ENCODE results near the gene STAB1.

DNA sequence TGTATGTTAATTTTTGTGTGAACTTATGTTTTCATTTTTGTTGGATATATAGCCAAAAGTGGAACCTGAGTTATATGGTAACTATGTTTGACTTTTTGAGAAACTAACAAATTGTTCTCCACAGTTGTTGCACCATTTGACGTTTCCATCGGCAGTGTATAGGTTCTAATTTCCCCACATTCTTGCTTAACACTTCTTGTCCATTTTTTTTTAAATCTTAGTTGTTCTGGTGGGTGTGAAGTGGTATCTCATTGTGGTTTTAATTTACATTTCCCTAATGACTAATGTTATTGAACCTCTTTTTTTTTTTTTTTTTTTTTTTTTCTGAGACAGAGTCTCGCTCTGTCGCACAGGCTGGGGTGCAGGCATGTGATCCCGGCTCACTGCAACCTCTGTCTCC is 31.7 kb upstream of the STAB1 start:
- TF ChIP-seq, protein P1, sequence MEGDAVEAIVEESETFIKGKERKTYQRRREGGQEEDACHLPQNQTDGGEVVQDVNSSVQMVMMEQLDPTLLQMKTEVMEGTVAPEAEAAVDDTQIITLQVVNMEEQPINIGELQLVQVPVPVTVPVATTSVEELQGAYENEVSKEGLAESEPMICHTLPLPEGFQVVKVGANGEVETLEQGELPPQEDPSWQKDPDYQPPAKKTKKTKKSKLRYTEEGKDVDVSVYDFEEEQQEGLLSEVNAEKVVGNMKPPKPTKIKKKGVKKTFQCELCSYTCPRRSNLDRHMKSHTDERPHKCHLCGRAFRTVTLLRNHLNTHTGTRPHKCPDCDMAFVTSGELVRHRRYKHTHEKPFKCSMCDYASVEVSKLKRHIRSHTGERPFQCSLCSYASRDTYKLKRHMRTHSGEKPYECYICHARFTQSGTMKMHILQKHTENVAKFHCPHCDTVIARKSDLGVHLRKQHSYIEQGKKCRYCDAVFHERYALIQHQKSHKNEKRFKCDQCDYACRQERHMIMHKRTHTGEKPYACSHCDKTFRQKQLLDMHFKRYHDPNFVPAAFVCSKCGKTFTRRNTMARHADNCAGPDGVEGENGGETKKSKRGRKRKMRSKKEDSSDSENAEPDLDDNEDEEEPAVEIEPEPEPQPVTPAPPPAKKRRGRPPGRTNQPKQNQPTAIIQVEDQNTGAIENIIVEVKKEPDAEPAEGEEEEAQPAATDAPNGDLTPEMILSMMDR (IDR thresholded peaks at IDR 0.05), result no peak
- no peak for TF ChIP-seq POLR2A (IDR thresholded peaks at IDR 0.05)

All from testis (tissue), 2 donors.